HepG2 (cell line): ENCODE results near the gene CLCN1. TPM values are rescaled to one million over a fixed set of nuclear protein-coding genes. Genes with fewer than 3 reads are reported as not detected.

ENCODE experiments used
- ATAC-seq: fragments of 200-7000 bp; cut with Tn5 transposase; 3 replicates; pipeline ENCODE4 v1.9.1; 2020; ENCODE audit warnings: mild to moderate bottlenecking, moderate library complexity
- BruUV-seq: library from RNA; stranded (reverse); fragments of 400-500 nt; replicated peaks from 2 replicates; lab custom pipeline; 2021; lab: Mats Ljungman, UMichigan
- CTCF ChIA-PET: fragments of 300-600 bp; formaldehyde crosslinking; extraction: SDS; loops from one replicate; lab custom pipeline; 2021; ENCODE audit warnings: low total read pairs, inconsistent platforms, low intra/inter-chr PET ratio; lab: Yijun Ruan, JAX
- POLR2A ChIA-PET: fragments of 350-600 bp; sonication (Branson Sonifier 250); formaldehyde crosslinking; loops from one replicate; lab custom pipeline; 2020; ENCODE audit warnings: antibody characterized with exemption, inconsistent platforms; lab: Yijun Ruan, JAX
- DNase-seq: peaks from one replicate; pipeline ENCODE4 v3.0.0-alpha.2; 2015; ENCODE audit warnings: low spot score
- FAIRE-seq: peaks from 3 replicates; lab custom pipeline; 2011; peaks lifted over from hg19 to GRCh38; lab: Jason Lieb, UNC
- H2AFZ ChIP-seq: one replicate; pipeline ENCODE4 v1.6.1; 2011; ENCODE audit warnings: low read length, inconsistent platforms
- H3K27ac ChIP-seq: fragments of 300-600 bp; 3 replicates; pipeline ENCODE4 v1.8.0; 2011; ENCODE audit warnings: mixed run types, mild to moderate bottlenecking, mixed read lengths, low read length, inconsistent platforms; ENCODE audit not compliant: insufficient read depth; ENCODE audit errors: extremely low read length
- H3K27me3 ChIP-seq, 2 experiments: fragments of 200-600 bp in 1 of 2; 2 replicates in 1 of 2; 3 replicates in 1 of 2; pipeline versions ENCODE4 v1.6.0 to v1.8.0; 2011; ENCODE audit warnings: low read length in 2 of 2, mild to moderate bottlenecking in 2 of 2, moderate library complexity in 2 of 2, inconsistent platforms in 1 of 2; ENCODE audit not compliant: insufficient read depth in 2 of 2, control insufficient read depth in 1 of 2
- H3K36me3 ChIP-seq, 2 experiments: fragments of 200-600 bp in 1 of 2; replicated peaks in 1 of 2; 2 replicates in 1 of 2; 3 replicates in 1 of 2; pipeline versions ENCODE4 v1.5.1 to v1.8.0; 2011; ENCODE audit warnings: low read length in 2 of 2, inconsistent platforms in 1 of 2; ENCODE audit not compliant: insufficient read depth in 2 of 2, control insufficient read depth in 1 of 2
- H3K4me1 ChIP-seq: 2 replicates; pipeline ENCODE4 v1.5.1; 2012; ENCODE audit warnings: low read length, inconsistent platforms; ENCODE audit not compliant: insufficient read depth
- H3K4me2 ChIP-seq: 2 replicates; pipeline ENCODE4 v1.6.0; 2011; ENCODE audit warnings: low read depth, low read length, inconsistent platforms
- H3K4me3 ChIP-seq, 3 experiments: fragments of 200-600 bp in 1 of 3; sonication (generic), shearing (Covaris generic) in 1 of 3; replicated peaks in 1 of 3; 2 replicates each; pipeline ENCODE4 v1.5.1; 2011 to 2016; ENCODE audit warnings: low read length in 3 of 3, inconsistent platforms in 2 of 3, low read depth in 2 of 3, mild to moderate bottlenecking in 2 of 3, control low read depth in 1 of 3, mixed read lengths in 1 of 3; ENCODE audit not compliant: insufficient read depth in 1 of 3
- H3K79me2 ChIP-seq: one replicate; pipeline ENCODE4 v1.6.1; 2011; ENCODE audit warnings: low read length, inconsistent platforms; ENCODE audit not compliant: insufficient read depth
- H3K9ac ChIP-seq: 2 replicates; pipeline ENCODE4 v1.6.0; 2011; ENCODE audit warnings: mild to moderate bottlenecking, low read depth, low read length, inconsistent platforms; ENCODE audit not compliant: insufficient read depth
- H3K9me3 ChIP-seq: 2 replicates; pipeline ENCODE4 v1.5.1; 2012; ENCODE audit warnings: mild to moderate bottlenecking, low read length
- H4K20me1 ChIP-seq: 2 replicates; pipeline ENCODE4 v1.6.0; 2011; ENCODE audit warnings: inconsistent platforms, mild to moderate bottlenecking, low read length, moderate library complexity; ENCODE audit not compliant: insufficient read depth
- GABPA ChIP-seq, 2 experiments: IDR thresholded peaks; 2 replicates each; pipeline ENCODE4 v1.6.1; 2011 to 2016; ENCODE audit warnings: low read depth in 2 of 2, low read length in 1 of 2, missing biosample characterization in 1 of 2, missing genetic modification characterization in 1 of 2
- HNRNPK ChIP-seq: fragments of 200-400 bp; formaldehyde crosslinking; IDR thresholded peaks from 2 replicates; pipeline ENCODE4 v1.6.1; 2018; ENCODE audit warnings: low read length, low read depth, moderate library complexity, mild to moderate bottlenecking; ENCODE audit not compliant: poor library complexity, severe bottlenecking
- HOXA9 ChIP-seq: sonication (generic); formaldehyde crosslinking; IDR thresholded peaks from 2 replicates; pipeline ENCODE4 v1.8.1; 2022; ENCODE audit warnings: missing genetic modification reagents, mild to moderate bottlenecking, moderate library complexity, borderline replicate concordance
- JUND ChIP-seq: sonication (generic); formaldehyde crosslinking; IDR thresholded peaks from 2 replicates; pipeline ENCODE4 v1.8.0; 2022; ENCODE audit warnings: mild to moderate bottlenecking, missing genetic modification reagents
- PATZ1 ChIP-seq: sonication (generic); formaldehyde crosslinking; IDR thresholded peaks from 2 replicates; pipeline ENCODE4 v1.4.0; 2020; ENCODE audit warnings: missing genetic modification reagents
- PLSCR1 ChIP-seq: sonication (generic); formaldehyde crosslinking; IDR thresholded peaks from 2 replicates; pipeline ENCODE4 v1.5.0; 2020; ENCODE audit warnings: missing genetic modification reagents, mild to moderate bottlenecking, borderline replicate concordance
- PREB ChIP-seq: sonication (generic); formaldehyde crosslinking; IDR thresholded peaks from 2 replicates; pipeline ENCODE4 v1.4.0; 2020; ENCODE audit warnings: missing genetic modification reagents
- RBFOX2 ChIP-seq: fragments of 200-400 bp; formaldehyde crosslinking; IDR thresholded peaks from 2 replicates; pipeline ENCODE4 v1.6.1; 2017; ENCODE audit warnings: low read depth, mild to moderate bottlenecking, low read length
- RBM39 ChIP-seq: fragments of 200-400 bp; formaldehyde crosslinking; IDR thresholded peaks from one replicate; pipeline ENCODE4 v1.6.1; 2018; ENCODE audit warnings: antibody characterized with exemption, mild to moderate bottlenecking, low read depth, low read length; ENCODE audit not compliant: poor library complexity, severe bottlenecking
- SRSF1 ChIP-seq: fragments of 200-400 bp; formaldehyde crosslinking; optimal IDR thresholded peaks from 2 replicates; pipeline ENCODE3; 2017; ENCODE audit warnings: mild to moderate bottlenecking, low read depth, low read length, moderate library complexity
- XRCC5 ChIP-seq: fragments of 200-400 bp; formaldehyde crosslinking; optimal IDR thresholded peaks from 2 replicates; pipeline ENCODE3; 2017; ENCODE audit warnings: mild to moderate bottlenecking, low read length
- YY1 ChIP-seq: IDR thresholded peaks from 2 replicates; pipeline ENCODE4 v1.6.1; 2011; ENCODE audit warnings: low read length, low read depth, moderate library complexity, mild to moderate bottlenecking; ENCODE audit not compliant: insufficient read depth, insufficient replicate concordance
- ZNF543 ChIP-seq: sonication (generic); formaldehyde crosslinking; IDR thresholded peaks from 2 replicates; pipeline ENCODE4 v1.4.0; 2020; ENCODE audit warnings: mild to moderate bottlenecking, missing genetic modification reagents
- ZNF781 ChIP-seq: sonication (generic); formaldehyde crosslinking; IDR thresholded peaks from 2 replicates; pipeline ENCODE4 v1.5.1; 2020; ENCODE audit warnings: borderline replicate concordance, mild to moderate bottlenecking, missing genetic modification reagents; ENCODE audit errors: not compliant biosample characterization
- ZNF841 ChIP-seq: sonication (generic); formaldehyde crosslinking; IDR thresholded peaks from 2 replicates; pipeline ENCODE4 v1.8.1; 2023; ENCODE audit warnings: missing genetic modification reagents, borderline replicate concordance
- ZNF850 ChIP-seq: sonication (generic); formaldehyde crosslinking; conservative IDR thresholded peaks from 2 replicates; pipeline ENCODE4 v1.9.0; 2021; ENCODE audit warnings: mild to moderate bottlenecking, missing genetic modification reagents
- WGBS: methylation state at CpG from one replicate; pipeline ENCODE4 v1.1.6; 2017; ENCODE audit warnings: low lambda C conversion rate; 5-methylcytosine and 5-hydroxymethylcytosine counted together
- in situ Hi-C: cut with HindIII; loops from 2 replicates; pipeline ENCODE4 v1.10.0; 2017; ENCODE audit warnings: low pct_unique_long_range_greater_than_20kb; ENCODE audit not compliant: extremely low pct_ligation_motif_present
- intact Hi-C: fragments of 100-400 bp; cut with micrococcal nuclease; formaldehyde crosslinking; loops from one replicate; pipeline ENCODE4 v1.10.0; 2022; ENCODE audit not compliant: unreplicated experiment
- polyA plus RNA-seq, 8 experiments: library from polyadenylated mRNA; depleted of rRNA in 3 of 8; stranded (reverse) in 7 of 8; unstranded in 1 of 8; fragments of >200 nt; fragmentation: Illumina TruSeq in 4 of 8; extraction: Trizol in 4 of 8; gene quantifications; 2 replicates each; pipeline versions ENCODE4 v1.2.1 to v1.2.3, GENCODE V29; 2011 to 2016; ENCODE audit warnings: low read depth in 4 of 8, missing spikeins in 1 of 8, mixed read lengths in 1 of 8; ENCODE audit not compliant: insufficient read depth in 1 of 8
- total RNA-seq, 5 experiments: library from RNA; depleted of rRNA; stranded (reverse); fragments of >200 nt; fragmentation: Illumina TruSeq; extraction: Trizol; gene quantifications; 2 replicates each; pipeline ENCODE4 v1.2.3, GENCODE V29; 2016; ENCODE audit warnings: low read depth in 1 of 5

Gene CLCN1
- total and polyA plus RNA-seq, 2 of the 13 experiments (the other 11 are each of a cell fraction or from before 2014, with no cell fraction given) = 0.01 TPM; not detected in 1

- H3K4me3 ChIP-seq = peak overlapping the region; percentile 94 to 98 (median 98)
- intact Hi-C loops = loop anchor here (1.0 to 2.0 kb wide), 3 partner anchors 14 to 97 kb away; partner anchors contain the start of genes EPHA1 and TMEM139
- CTCF ChIA-PET = interaction anchor here (2.8 kb wide), 1 partner anchor 35 kb away, joined by 24 read pairs; no protein-coding TSS in a partner anchor
- no peaks in the 10 kb centered on the region for H3K27me3 ChIP-seq
- peak overlapping the region; percentile 86 for H3K4me2 ChIP-seq
- TSS peak; percentile 56 for BruUV-seq
- peaks cover 0 to 3% of the 10 kb centered on the region in 2 experiments; a peak in 1 of 5 replicates for H3K36me3 ChIP-seq
- in situ Hi-C loops = loop anchor here (5.0 to 25.0 kb wide), 2 partner anchors 36 to 531 kb away; partner anchors contain the start of gene TCAF1
- peak overlapping the region; percentile 88 for H3K9ac ChIP-seq
- no peak overlapping the region for H2AFZ ChIP-seq
- H3K27ac ChIP-seq = peak overlapping the region; percentile 89
- no peak; the same call in 1 of the 3 replicates for ATAC-seq
- DNase-seq = no peak
- POLR2A ChIA-PET = interaction anchor here (1.1 to 4.0 kb wide), 2 partner anchors 12 to 14 kb away, joined by 6 to 20 read pairs; no protein-coding TSS in a partner anchor
- H4K20me1 ChIP-seq = peaks cover 5% of the 10 kb centered on the region; the same call in 1 of the 2 replicates
- H3K4me1 ChIP-seq = peaks cover 56% of the 10 kb centered on the region
- 0% methylated on average over 7 of the region's 64 CpGs for WGBS
- no peaks in the 10 kb centered on the region for H3K9me3 ChIP-seq
- H3K79me2 ChIP-seq = peaks cover 12% of the 10 kb centered on the region
- FAIRE-seq = no peak
- no peak for TF ChIP-seq ZNF841 (CRISPR knock-in tag)
- peak; percentile 28 for TF ChIP-seq HNRNPK
- TF ChIP-seq XRCC5 = peak; percentile 27
- TF ChIP-seq PLSCR1 (CRISPR knock-in tag) = no peak
- no peak for TF ChIP-seq JUND (CRISPR knock-in tag)
- TF ChIP-seq GABPA (IDR thresholded peaks at IDR 0.05; ENCODE audit: low read depth, low read length) = no peak; the same call in 1 of the 2 replicates
- no peak for TF ChIP-seq GABPA (CRISPR knock-in tag; IDR thresholded peaks at IDR 0.05; ENCODE audit: low read depth)
- TF ChIP-seq HOXA9 (CRISPR knock-in tag) = no peak
- peak; percentile 25 for TF ChIP-seq RBM39
- no peak for TF ChIP-seq ZNF781 (CRISPR knock-in tag)
- 0 out of 2 replicates have a peak, but pooled peaks have one; percentile 10 for TF ChIP-seq RBFOX2
- TF ChIP-seq PREB (CRISPR knock-in tag) = no peak
- peak; percentile 10 for TF ChIP-seq YY1
- peak; percentile 19; the same call in 1 of the 2 replicates for TF ChIP-seq PATZ1 (CRISPR knock-in tag)
- TF ChIP-seq SRSF1 = peak; percentile 67
- TF ChIP-seq ZNF543 = 0 out of 2 replicates have a peak, but pooled peaks have one; percentile 29
- 0 out of 2 replicates have a peak, but pooled peaks have one; percentile 5 for TF ChIP-seq ZNF850
Observed at GRCh38 chr7:143381427-143382125, 65.7 kb downstream of the CLCN1 start.
